Transverse colon (tissue), 4 donors: Measurements from ENCODE around the gene SCGB3A2.

ENCODE experiments used
- CTCF ChIP-seq, 5 experiments: fragments of 200-600 bp in 3 of 5; fragments of 450-650 bp in 2 of 5; sonication (generic) in 3 of 5; IDR thresholded peaks; 1 replicate in 2 of 5; 2 replicates in 3 of 5; pipeline ENCODE4 v1.5.1; 2016 to 2017; ENCODE audit warnings: antibody characterized with exemption in 5 of 5, inconsistent platforms in 3 of 5, mild to moderate bottlenecking in 2 of 5, moderate library complexity in 1 of 5
- EP300 ChIP-seq: sonication (generic); formaldehyde crosslinking; IDR thresholded peaks from one replicate; pipeline ENCODE4 v1.6.1; 2017; ENCODE audit warnings: antibody characterized with exemption, low read depth
- POLR2A ChIP-seq: fragments of 450-650 bp; IDR thresholded peaks from one replicate; pipeline ENCODE4 v1.6.1; 2016; ENCODE audit warnings: antibody characterized with exemption, mild to moderate bottlenecking, moderate library complexity
- POLR2AphosphoS5 ChIP-seq, 3 donors: sonication (generic); formaldehyde crosslinking; IDR thresholded peaks; one replicate each; pipeline ENCODE4 v1.6.1; 2016; ENCODE audit warnings: antibody characterized with exemption in 3 of 3

- TF ChIP-seq CTCF (IDR thresholded peaks at IDR 0.05) (no peak), POLR2A (no peak), EP300 (no peak), POLR2AphosphoS5 (IDR thresholded peaks at IDR 0.05) (no peak)
Measured at GRCh38 chr5:147844846-147845245, 33.7 kb upstream of the SCGB3A2 start.
